Sigmoid colon (tissue), 7 donors: ENCODE data around the gene RNF207. TPM values are rescaled to one million over a fixed set of nuclear protein-coding genes. Genes with fewer than 3 reads are reported as not detected.

Experiments
- DNase-seq: peaks from one replicate; pipeline ENCODE4 v3.0.0-alpha.2; 2019
- H3K27ac ChIP-seq, 4 donors: fragments of 200-600 bp; sonication (generic); one replicate each; pipeline ENCODE4 v1.5.1; 2016 to 2019; ENCODE audit warnings: mild to moderate bottlenecking in 1 of 4
- H3K27me3 ChIP-seq, 3 donors: fragments of 200-600 bp; sonication (generic); one replicate each; pipeline ENCODE4 v1.5.1; 2019; ENCODE audit warnings: mild to moderate bottlenecking in 1 of 3
- H3K36me3 ChIP-seq, 4 donors: fragments of 200-600 bp; sonication (generic); one replicate each; pipeline ENCODE4 v1.5.1; 2016 to 2019
- H3K4me1 ChIP-seq, 4 donors: fragments of 200-600 bp; sonication (generic); one replicate each; pipeline ENCODE4 v1.5.1; 2017 to 2019
- H3K4me3 ChIP-seq, 4 donors: fragments of 200-600 bp; sonication (generic); one replicate each; pipeline ENCODE4 v1.5.1; 2017 to 2019; ENCODE audit warnings: mild to moderate bottlenecking in 2 of 4, moderate library complexity in 1 of 4
- H3K9me3 ChIP-seq, 4 donors: fragments of 200-600 bp in 3 of 4; sonication (generic) in 3 of 4; one replicate each; pipeline versions ENCODE4 v1.5.1 to v1.6.1; 2013 to 2019
- EP300 ChIP-seq, 4 donors: sonication (generic); formaldehyde crosslinking; IDR thresholded peaks; one replicate each; pipeline ENCODE4 v1.6.1; 2017; ENCODE audit warnings: antibody characterized with exemption in 4 of 4
- POLR2A ChIP-seq, 2 donors: fragments of 450-650 bp; IDR thresholded peaks; one replicate each; pipeline ENCODE4 v1.6.1; 2016; ENCODE audit warnings: antibody characterized with exemption in 2 of 2, mild to moderate bottlenecking in 2 of 2, moderate library complexity in 2 of 2
- POLR2AphosphoS5 ChIP-seq, 4 donors: sonication (generic); formaldehyde crosslinking; IDR thresholded peaks; one replicate each; pipeline ENCODE4 v1.6.1; 2017; ENCODE audit warnings: antibody characterized with exemption in 4 of 4
- WGBS, 2 donors: extraction: QIAGEN DNeasy Blood & Tissue Kit; methylation state at CpG; one replicate each; pipeline ENCODE4 v1.1.7; 2013; 5-methylcytosine and 5-hydroxymethylcytosine counted together
- intact Hi-C: fragments of 100-400 bp; cut with DNase I; formaldehyde crosslinking; loops from one replicate; pipeline ENCODE4 v1.15.1; 2023
- polyA plus RNA-seq, 3 donors: library from polyadenylated mRNA; stranded (reverse); fragments of 200-250 nt; gene quantifications; one replicate each; pipeline ENCODE4 v1.2.3, GENCODE V29; 2013
- total RNA-seq, 4 donors: library from RNA; depleted of rRNA; stranded (reverse); fragments of >200 nt; gene quantifications; one replicate each; pipeline ENCODE4 v1.1.0, GENCODE V29; 2016
- TF ChIP-seq, protein P1 (sequence below), 4 experiments: fragments of 450-650 bp in 3 of 4; fragments of 200-600 bp in 1 of 4; IDR thresholded peaks; one replicate each; pipeline ENCODE4 v1.5.1; 2016 to 2019; ENCODE audit warnings: antibody characterized with exemption in 4 of 4, mild to moderate bottlenecking in 3 of 4, moderate library complexity in 2 of 4
- donor health status: healthy with polysubstance abuse.
- donor health status: Bipolar disorder and iron deficiency.
- donor health status: healthy.

Gene RNF207
- total and polyA plus RNA-seq, 7 donors, result 5.3 to 24.3 (median 13.3) TPM

DNA sequence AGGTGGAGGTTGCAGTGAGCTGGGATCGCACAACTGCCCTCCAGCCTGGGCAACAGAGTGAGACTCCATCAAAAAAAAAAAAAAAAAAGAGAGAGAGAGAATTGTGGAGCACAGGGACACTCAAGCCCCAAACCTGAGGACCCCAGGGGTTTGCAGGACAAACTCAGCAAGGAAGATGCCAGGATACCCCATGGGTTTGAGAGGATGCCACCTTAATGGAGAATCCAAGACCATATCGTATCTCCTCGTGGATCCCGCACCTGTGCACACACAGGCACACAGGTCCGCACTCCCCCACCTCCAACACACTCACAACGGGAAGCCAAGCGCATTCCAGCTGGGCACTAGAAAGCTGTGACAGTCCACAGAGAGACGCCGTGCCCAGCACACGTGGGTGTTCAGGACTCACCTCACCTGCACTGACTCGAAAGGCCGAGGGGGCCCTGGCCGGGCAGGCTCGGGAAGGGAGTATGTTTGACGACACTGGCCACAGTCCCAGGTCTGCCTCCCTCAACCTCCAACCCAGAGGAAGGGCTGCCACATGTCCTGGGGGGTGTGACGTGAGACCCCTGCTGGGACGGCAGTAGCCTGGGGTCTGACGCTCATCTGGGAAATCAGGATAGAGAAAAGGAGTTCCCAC lies 36.9 kb upstream of the RNF207 start:
- Histone ChIP-seq H3K4me3 (no peak overlapping the region), H3K36me3 (no peaks in the 10 kb centered on the region), H3K27me3 (peaks cover 0 to 62% (median 15%) of the 10 kb centered on the region in 3 donors), H3K4me1 (no peaks in the 10 kb centered on the region), H3K9me3 (no peaks in the 10 kb centered on the region), H3K27ac (no peak overlapping the region)
- TF ChIP-seq POLR2A (IDR thresholded peaks at IDR 0.05) (no peak), EP300 (IDR thresholded peaks at IDR 0.05) (no peak), POLR2AphosphoS5 (IDR thresholded peaks at IDR 0.05) (no peak)
- TF ChIP-seq, protein P1, sequence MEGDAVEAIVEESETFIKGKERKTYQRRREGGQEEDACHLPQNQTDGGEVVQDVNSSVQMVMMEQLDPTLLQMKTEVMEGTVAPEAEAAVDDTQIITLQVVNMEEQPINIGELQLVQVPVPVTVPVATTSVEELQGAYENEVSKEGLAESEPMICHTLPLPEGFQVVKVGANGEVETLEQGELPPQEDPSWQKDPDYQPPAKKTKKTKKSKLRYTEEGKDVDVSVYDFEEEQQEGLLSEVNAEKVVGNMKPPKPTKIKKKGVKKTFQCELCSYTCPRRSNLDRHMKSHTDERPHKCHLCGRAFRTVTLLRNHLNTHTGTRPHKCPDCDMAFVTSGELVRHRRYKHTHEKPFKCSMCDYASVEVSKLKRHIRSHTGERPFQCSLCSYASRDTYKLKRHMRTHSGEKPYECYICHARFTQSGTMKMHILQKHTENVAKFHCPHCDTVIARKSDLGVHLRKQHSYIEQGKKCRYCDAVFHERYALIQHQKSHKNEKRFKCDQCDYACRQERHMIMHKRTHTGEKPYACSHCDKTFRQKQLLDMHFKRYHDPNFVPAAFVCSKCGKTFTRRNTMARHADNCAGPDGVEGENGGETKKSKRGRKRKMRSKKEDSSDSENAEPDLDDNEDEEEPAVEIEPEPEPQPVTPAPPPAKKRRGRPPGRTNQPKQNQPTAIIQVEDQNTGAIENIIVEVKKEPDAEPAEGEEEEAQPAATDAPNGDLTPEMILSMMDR (IDR thresholded peaks at IDR 0.05), result no peak
- intact Hi-C loops, result no loop called here
- WGBS, 2 donors, result 60 to 77% methylated on average over 18 of the region's 18 CpGs
- DNase-seq, result no peak

DNA sequence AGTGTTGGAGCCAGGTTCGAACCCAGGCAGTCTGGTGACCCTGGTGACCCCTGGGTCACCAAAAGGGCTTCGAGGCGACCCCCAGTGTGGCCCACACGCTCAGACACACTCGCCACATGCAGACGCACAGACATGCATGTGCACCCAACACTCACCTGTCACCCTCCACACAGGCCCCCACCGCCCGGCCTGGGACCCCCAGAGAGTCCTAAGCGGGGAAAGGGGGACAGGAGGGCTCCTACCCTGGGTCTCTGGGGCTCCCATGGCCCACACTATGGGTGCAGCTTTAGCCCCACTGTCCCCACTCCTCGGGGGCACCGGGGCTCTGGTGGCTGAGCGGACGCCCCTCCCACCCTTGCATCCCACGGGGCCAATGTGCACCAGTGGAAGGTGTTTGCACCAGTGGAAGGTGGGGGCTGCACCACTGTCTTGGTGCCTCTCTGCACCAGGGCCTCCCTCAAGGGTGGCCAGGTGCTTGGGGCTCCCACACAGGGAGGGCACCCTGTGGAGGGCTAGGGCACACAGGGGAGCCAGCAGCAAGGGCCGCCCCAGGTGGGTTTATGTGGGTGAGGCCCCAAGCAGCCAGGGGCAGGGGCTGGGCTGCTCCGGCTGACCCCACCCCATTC lies 35.7 kb upstream of the RNF207 start:
- Histone ChIP-seq H3K4me1 (no peaks in the 10 kb centered on the region), H3K9me3 (no peaks in the 10 kb centered on the region), H3K4me3 (no peak overlapping the region), H3K36me3 (no peaks in the 10 kb centered on the region), H3K27me3 (peaks cover 0 to 65% (median 15%) of the 10 kb centered on the region in 3 donors), H3K27ac (no peak overlapping the region)
- TF ChIP-seq POLR2A (IDR thresholded peaks at IDR 0.05), result no peak
- TF ChIP-seq POLR2AphosphoS5 (IDR thresholded peaks at IDR 0.05), result no peak
- WGBS, 2 donors, result 71 to 75% methylated on average over 16 of the region's 16 CpGs
- intact Hi-C loops, result no loop called here
- DNase-seq, result no peak

DNA sequence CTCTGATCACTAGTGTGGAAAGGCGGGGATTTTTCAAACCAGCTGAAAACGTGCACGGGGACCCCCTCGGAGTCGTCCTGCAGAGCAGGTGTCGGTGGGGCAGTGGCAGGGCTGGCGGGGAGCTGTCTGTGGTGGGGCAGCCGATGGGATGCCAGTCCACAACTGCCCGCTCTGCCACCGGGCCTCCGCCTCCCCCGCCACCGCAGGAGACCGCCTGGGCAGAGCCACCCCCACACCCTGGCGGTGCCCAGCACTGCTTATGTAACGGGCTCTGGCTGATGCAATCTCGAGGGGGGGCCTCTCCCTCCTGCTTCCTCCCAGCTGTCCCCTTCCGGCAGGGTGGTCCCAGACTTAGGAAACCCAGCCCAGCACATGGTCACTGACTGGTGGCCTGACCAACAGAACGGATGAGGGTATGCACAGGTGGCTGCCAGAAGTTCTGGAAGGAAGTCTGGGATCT lies 35.1 kb upstream of the RNF207 start:
- Histone ChIP-seq H3K4me3 (no peak overlapping the region), H3K36me3 (no peaks in the 10 kb centered on the region), H3K4me1 (no peaks in the 10 kb centered on the region), H3K27ac (no peak overlapping the region), H3K9me3 (no peaks in the 10 kb centered on the region), H3K27me3 (peaks cover 0 to 65% (median 18%) of the 10 kb centered on the region in 3 donors)
- TF ChIP-seq, protein P1 (IDR thresholded peaks at IDR 0.05), result no peak
- TF ChIP-seq POLR2A (IDR thresholded peaks at IDR 0.05) (no peak), EP300 (IDR thresholded peaks at IDR 0.05) (no peak), POLR2AphosphoS5 (IDR thresholded peaks at IDR 0.05) (no peak)
- intact Hi-C loops, result no loop called here
- DNase-seq, result no peak
- 51 to 63% methylated on average over 19 of the region's 19 CpGs for WGBS, 2 donors

DNA sequence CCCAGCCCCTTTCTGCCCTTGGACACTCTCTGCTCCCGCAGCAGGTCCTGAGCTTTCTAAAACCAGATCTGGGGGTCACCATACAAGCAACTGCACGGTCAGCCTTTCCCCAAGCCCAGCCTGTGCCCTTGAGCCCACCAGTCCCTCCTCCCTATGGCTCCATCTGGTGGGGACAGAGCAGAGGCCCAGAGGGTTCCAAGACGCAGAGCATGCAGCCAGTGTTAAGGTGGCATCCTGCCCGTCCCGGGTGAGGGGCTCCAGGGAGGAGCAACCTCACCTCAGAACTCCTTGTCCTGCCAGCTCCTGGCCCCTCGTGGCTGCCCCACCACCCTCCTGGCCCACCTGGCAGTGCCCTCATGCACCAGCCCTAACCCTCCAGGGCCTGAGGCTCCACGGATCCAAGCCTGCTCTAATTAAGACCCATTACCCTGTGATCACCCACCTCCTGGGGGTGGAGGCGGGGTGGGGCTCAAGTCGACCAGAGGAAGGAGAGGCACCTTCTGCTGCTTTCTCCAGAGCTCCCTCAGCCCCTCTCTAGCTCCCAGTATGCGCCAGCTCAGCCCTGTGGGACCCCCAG lies 34.3 kb upstream of the RNF207 start:
- Histone ChIP-seq H3K27ac (no peak overlapping the region), H3K4me3 (no peak overlapping the region), H3K36me3 (no peaks in the 10 kb centered on the region), H3K9me3 (no peaks in the 10 kb centered on the region), H3K27me3 (peaks cover 0 to 73% (median 27%) of the 10 kb centered on the region in 3 donors), H3K4me1 (no peaks in the 10 kb centered on the region)
- DNase-seq, result no peak
- intact Hi-C loops, result no loop called here
- TF ChIP-seq POLR2A (IDR thresholded peaks at IDR 0.05) (no peak), EP300 (IDR thresholded peaks at IDR 0.05) (no peak)
- TF ChIP-seq, protein P1 (IDR thresholded peaks at IDR 0.05), result no peak
- WGBS, 2 donors, result 27 to 43% methylated on average over 10 of the region's 10 CpGs

DNA sequence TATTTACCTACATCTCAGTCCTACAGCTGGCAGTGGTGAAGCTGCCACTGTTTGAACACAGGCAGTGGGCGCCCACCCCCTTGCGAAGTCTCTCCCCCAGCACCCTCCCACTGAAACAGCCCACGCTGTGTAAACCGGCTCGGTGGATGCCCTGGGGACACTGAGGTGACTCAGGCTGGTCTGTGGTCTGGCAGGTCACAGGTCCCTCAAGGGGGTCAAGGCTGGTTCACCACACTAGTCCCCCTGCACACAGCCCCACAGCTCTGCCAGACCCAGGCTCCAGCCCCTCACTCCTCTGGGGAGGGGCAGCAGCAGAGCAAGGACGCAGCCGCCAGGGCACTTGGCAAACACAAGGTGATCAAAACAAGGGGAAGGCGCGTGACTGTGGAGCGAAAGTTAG lies 33.4 kb upstream of the RNF207 start:
- Histone ChIP-seq H3K4me1 (no peaks in the 10 kb centered on the region), H3K9me3 (no peaks in the 10 kb centered on the region), H3K4me3 (no peak overlapping the region), H3K27ac (no peak overlapping the region), H3K27me3 (peaks cover 4 to 82% (median 36%) of the 10 kb centered on the region in 3 donors), H3K36me3 (no peaks in the 10 kb centered on the region)
- no peak for DNase-seq
- 60 to 73% methylated on average over 10 of the region's 10 CpGs for WGBS, 2 donors
- TF ChIP-seq EP300 (IDR thresholded peaks at IDR 0.05), result no peak
- no peak for TF ChIP-seq POLR2A (IDR thresholded peaks at IDR 0.05)
- TF ChIP-seq, protein P1 (IDR thresholded peaks at IDR 0.05), result no peak
- no peak for TF ChIP-seq POLR2AphosphoS5 (IDR thresholded peaks at IDR 0.05)
- intact Hi-C loops, result no loop called here
